Uterus (tissue), 4 donors: Measurements from ENCODE around the gene CDK3. TPM values are rescaled to one million over a fixed set of nuclear protein-coding genes. Genes with fewer than 3 reads are reported as not detected.

ENCODE experiments used
- DNase-seq, 2 donors: peaks; one replicate each; pipeline ENCODE4 v3.0.0-alpha.2; 2019 to 2020
- H3K27ac ChIP-seq, 2 donors: fragments of 200-600 bp; sonication (generic); 1 replicate in 1 of 2; 2 replicates in 1 of 2; pipeline ENCODE4 v1.5.1; 2016 to 2018
- H3K27me3 ChIP-seq, 2 donors: fragments of 200-600 bp; sonication (generic); one replicate each; pipeline ENCODE4 v1.5.1; 2018 to 2019; ENCODE audit warnings: control low read depth in 1 of 2
- H3K36me3 ChIP-seq, 2 donors: fragments of 200-600 bp; sonication (generic); one replicate each; pipeline ENCODE4 v1.5.1; 2019; ENCODE audit warnings: control low read depth in 1 of 2
- H3K4me1 ChIP-seq, 2 donors: fragments of 200-600 bp; sonication (generic); one replicate each; pipeline ENCODE4 v1.5.1; 2018 to 2019; ENCODE audit warnings: control low read depth in 1 of 2
- H3K4me3 ChIP-seq, 2 donors: fragments of 200-600 bp; sonication (generic); 1 replicate in 1 of 2; 2 replicates in 1 of 2; pipeline ENCODE4 v1.5.1; 2018 to 2019; ENCODE audit warnings: mild to moderate bottlenecking in 1 of 2
- H3K9me3 ChIP-seq, 2 donors: fragments of 200-600 bp; sonication (generic); one replicate each; pipeline ENCODE4 v1.5.1; 2019; ENCODE audit warnings: control low read depth in 1 of 2
- POLR2A ChIP-seq, 2 donors: fragments of 450-650 bp; IDR thresholded peaks; one replicate each; pipeline ENCODE4 v1.6.1; 2016; ENCODE audit warnings: antibody characterized with exemption in 2 of 2, mild to moderate bottlenecking in 1 of 2, moderate library complexity in 1 of 2
- intact Hi-C: fragments of 100-400 bp; cut with DNase I; formaldehyde crosslinking; loops from one replicate; pipeline ENCODE4 v1.15.1; 2023; ENCODE audit warnings: low total_unique reads
- total RNA-seq, 4 donors: library from RNA; depleted of rRNA in 3 of 4; stranded (reverse); fragments of >200 nt in 3 of 4; gene quantifications; one replicate each; pipeline versions ENCODE4 v1.1.0 to v1.2.4, GENCODE V29; 2014 to 2023
- TF ChIP-seq, protein P1 (sequence below), 4 experiments: fragments of 200-600 bp in 2 of 4; fragments of 450-650 bp in 2 of 4; sonication (generic) in 2 of 4; IDR thresholded peaks; one replicate each; pipeline ENCODE4 v1.5.1; 2016 to 2019; ENCODE audit warnings: antibody characterized with exemption in 4 of 4, mild to moderate bottlenecking in 2 of 4, moderate library complexity in 1 of 4
- donor health status: DM: yes; HTN: yes; CAD: no.

CDK3 gene
- total RNA-seq, 4 donors from 2014 or later: 8.5 to 10.8 (median 9.6) TPM; not detected in 1

DNA sequence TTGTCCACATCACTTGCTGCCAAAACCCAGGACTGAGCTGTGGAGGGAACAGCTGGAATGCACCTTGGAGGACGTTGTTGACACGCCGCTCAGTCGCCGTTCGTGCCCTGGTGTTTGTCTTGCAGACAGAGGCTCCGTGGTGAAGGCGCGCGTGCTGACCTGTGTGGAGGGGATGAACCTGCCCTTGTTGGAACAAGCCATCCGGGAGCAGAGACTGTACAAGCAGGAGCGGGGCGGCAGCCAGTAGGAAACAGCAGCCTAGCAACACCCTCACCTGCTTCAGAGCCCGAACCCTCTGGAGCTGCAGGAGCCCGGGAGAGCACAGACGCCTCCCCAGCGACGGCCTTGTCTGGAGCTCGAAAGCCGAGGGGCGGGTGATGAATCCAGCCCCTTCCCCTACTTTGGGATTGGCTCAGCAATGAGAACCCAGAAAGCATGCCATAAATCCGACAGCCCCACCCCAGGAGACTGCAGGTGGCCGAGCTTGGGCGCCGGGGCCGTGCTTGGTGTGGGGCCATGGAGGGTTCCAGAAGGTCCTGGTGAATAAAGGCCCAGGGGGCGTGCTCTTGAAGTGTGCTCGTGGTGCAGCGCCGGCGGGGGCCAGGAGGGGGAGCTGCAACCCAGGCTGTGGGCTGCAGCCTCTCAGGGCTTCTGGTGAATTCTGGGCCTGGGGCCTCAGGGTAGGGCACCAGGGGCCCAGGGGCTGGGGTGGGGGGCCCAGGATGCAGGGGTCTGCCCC is 470 bp upstream of the CDK3 start:
- H3K9me3 ChIP-seq: no peaks in the 10 kb centered on the region
- H3K27me3 ChIP-seq: no peaks in the 10 kb centered on the region
- no peaks in the 10 kb centered on the region for H3K4me1 ChIP-seq
- intact Hi-C loops: no loop called here
- no peak for DNase-seq
- no peak overlapping the region for H3K4me3 ChIP-seq
- H3K27ac ChIP-seq: no peak overlapping the region
- TF ChIP-seq, protein P1, sequence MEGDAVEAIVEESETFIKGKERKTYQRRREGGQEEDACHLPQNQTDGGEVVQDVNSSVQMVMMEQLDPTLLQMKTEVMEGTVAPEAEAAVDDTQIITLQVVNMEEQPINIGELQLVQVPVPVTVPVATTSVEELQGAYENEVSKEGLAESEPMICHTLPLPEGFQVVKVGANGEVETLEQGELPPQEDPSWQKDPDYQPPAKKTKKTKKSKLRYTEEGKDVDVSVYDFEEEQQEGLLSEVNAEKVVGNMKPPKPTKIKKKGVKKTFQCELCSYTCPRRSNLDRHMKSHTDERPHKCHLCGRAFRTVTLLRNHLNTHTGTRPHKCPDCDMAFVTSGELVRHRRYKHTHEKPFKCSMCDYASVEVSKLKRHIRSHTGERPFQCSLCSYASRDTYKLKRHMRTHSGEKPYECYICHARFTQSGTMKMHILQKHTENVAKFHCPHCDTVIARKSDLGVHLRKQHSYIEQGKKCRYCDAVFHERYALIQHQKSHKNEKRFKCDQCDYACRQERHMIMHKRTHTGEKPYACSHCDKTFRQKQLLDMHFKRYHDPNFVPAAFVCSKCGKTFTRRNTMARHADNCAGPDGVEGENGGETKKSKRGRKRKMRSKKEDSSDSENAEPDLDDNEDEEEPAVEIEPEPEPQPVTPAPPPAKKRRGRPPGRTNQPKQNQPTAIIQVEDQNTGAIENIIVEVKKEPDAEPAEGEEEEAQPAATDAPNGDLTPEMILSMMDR (IDR thresholded peaks at IDR 0.05): peak; percentile 26 to 52 (median 38)
- no peak for TF ChIP-seq POLR2A (IDR thresholded peaks at IDR 0.05)
- no peaks in the 10 kb centered on the region for H3K36me3 ChIP-seq

DNA sequence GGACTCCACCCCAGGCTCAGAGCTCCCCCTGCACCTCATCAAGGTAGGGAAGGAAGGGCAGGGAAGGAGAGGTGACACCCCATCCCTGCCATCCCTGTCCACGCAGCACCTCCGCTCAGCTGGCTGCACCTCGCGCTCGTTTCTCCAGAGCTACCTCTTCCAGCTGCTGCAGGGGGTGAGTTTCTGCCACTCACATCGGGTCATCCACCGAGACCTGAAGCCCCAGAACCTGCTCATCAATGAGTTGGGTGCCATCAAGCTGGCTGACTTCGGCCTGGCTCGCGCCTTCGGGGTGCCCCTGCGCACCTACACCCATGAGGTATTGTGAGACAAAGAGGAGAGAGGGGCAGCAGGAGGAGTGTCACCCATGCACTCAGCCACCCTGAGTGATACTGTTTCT is 1.4 kb downstream of the CDK3 start:
- no peak overlapping the region for H3K27ac ChIP-seq
- H3K9me3 ChIP-seq: no peaks in the 10 kb centered on the region
- H3K27me3 ChIP-seq: no peaks in the 10 kb centered on the region
- H3K36me3 ChIP-seq: no peaks in the 10 kb centered on the region
- no peak for TF ChIP-seq POLR2A (IDR thresholded peaks at IDR 0.05)
- TF ChIP-seq, protein P1 (IDR thresholded peaks at IDR 0.05): no peak
- H3K4me1 ChIP-seq: no peaks in the 10 kb centered on the region
- DNase-seq: no peak
- intact Hi-C loops: no loop called here
- H3K4me3 ChIP-seq: no peak overlapping the region

DNA sequence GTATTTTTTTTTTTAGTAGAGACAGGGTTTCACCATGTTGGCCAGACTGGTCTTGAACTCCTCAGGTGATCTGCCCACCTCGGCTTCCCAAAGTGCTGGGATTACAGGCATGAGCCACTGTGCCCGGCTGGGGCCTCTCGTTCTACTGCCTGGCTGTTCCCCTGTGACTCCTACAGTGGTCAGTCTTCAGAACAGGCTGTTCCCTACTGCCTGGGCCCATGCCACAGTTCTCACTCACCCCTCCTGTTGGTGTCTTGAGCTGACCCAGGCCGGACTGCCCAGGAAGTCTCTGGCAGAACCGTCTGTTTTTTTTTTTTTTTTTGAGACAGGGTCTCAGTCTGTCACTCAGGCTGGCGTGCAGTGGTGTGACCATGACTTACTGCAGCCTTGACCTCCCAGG is 3.3 kb downstream of the CDK3 start:
- Histone ChIP-seq H3K9me3 (no peaks in the 10 kb centered on the region), H3K4me1 (no peaks in the 10 kb centered on the region), H3K27me3 (no peaks in the 10 kb centered on the region), H3K27ac (no peak overlapping the region), H3K36me3 (no peaks in the 10 kb centered on the region), H3K4me3 (no peak overlapping the region)
- intact Hi-C loops: loop anchor here (2.0 kb wide), 1 partner anchor 97 kb away; no protein-coding TSS in a partner anchor
- DNase-seq: no peak
- no peak for TF ChIP-seq POLR2A (IDR thresholded peaks at IDR 0.05)
- TF ChIP-seq, protein P1 (IDR thresholded peaks at IDR 0.05): no peak

DNA sequence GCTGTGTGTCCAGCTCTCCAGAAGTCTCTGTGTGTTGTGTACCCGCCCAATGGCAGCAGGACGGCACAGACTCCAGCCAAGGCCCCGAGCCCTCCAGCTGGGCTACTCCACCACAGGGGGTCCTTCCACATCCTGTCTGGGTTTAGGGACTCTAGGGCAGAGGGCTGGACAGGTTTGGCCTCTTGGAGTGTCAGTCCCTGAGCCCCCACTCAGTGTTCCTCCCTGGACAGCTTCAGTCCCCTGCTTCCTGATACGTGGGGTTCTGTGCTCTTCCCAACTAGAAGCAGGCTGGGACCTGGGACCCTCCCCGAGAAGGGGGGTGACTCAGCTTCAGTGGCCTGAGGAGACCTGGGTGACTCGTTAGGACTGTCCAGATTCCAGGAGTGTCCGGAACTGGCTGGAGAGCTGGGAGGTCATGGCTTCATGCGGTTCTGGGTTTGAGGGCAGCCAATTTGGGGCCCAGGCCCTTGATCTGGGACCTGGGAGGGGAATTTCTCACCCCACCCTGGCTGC is 4.2 kb downstream of the CDK3 start:
- no peaks in the 10 kb centered on the region for H3K4me1 ChIP-seq
- H3K27ac ChIP-seq: peak overlapping the region; percentile 50 to 55
- H3K9me3 ChIP-seq: no peaks in the 10 kb centered on the region
- TF ChIP-seq, protein P1 (IDR thresholded peaks at IDR 0.05): no peak
- TF ChIP-seq POLR2A (IDR thresholded peaks at IDR 0.05): no peak
- H3K27me3 ChIP-seq: no peaks in the 10 kb centered on the region
- no peaks in the 10 kb centered on the region for H3K36me3 ChIP-seq
- intact Hi-C loops: loop anchor here (2.0 kb wide), 1 partner anchor 98 kb away; no protein-coding TSS in a partner anchor
- H3K4me3 ChIP-seq: no peak overlapping the region
- DNase-seq: no peak
